K562 treated with DMSO at 1 percent for 12 hours (cell line): ENCODE results near the gene ZNF738. TPM values are rescaled to one million over a fixed set of nuclear protein-coding genes. Genes with fewer than 3 reads are reported as not detected.

Experiments used
- total RNA-seq: library from RNA; unstranded; fragments of 300-600 nt; gene quantifications from 2 replicates; pipeline ENCODE4 v1.2.3, GENCODE V29; 2022; ENCODE audit not compliant: insufficient read depth

Gene ZNF738
- total RNA-seq, result 5.7 and 9.2 TPM in 2 replicates

GRCh38 chr19:21358768-21359451 is at the start of gene ZNF738:
ZNF738 (plus strand) TSS chr19:21359000; CDS start chr19:21359141, 141 bp downstream.

GRCh38 chr19:21328885-21329605 is 29.8 kb upstream of the ZNF738 start, which contains the start of gene ZNF708:
ZNF708 (minus strand) TSS chr19:21329410; CDS start chr19:21329212, 198 bp downstream.

DNA sequence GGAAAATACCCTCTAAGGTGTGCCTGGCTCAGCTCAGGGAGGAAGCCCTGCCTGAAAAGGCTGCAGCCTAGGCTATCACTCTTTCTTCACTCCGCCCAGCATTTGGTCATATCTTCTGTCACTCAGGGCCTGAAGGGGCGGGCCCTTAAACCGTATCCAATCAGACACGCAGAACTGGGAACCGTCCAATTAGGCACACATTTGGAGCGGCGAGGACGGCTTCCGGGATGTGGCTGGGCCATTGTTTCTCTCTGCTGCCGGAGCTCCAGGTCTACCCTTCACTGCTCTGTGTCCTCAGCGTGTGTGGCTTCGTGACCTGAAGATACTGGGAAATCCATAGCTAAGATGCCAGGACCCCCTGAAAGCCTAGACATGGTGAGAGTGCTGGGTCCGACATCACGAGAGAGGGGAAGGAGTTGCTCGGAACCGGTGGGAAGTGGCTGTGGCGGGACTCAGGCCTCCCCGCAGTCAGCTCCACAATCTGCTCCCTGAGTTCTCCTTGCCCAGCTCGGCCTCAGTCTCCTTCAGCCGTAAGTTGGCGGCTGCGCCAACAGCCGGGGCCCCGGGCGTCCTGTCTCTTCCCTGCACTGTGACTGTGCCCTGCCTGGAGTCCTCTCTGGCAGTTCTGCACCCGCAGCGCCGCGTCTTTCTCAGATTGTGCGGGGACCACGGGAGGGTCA is 38.2 kb downstream of the ZNF738 start, which contains the start of gene ZNF493:
Gene ZNF493, plus strand, starts transcription at position 241 of the 680 bp plus-strand sequence. Its CDS starts 105 bp downstream, at position 346.

Other genes with a start within 250 kb of the ZNF738 start
- 3.2 and 9.5 TPM in 2 replicates for gene ZNF431, start 217.0 kb upstream of the ZNF738 start, total RNA-seq
- gene ZNF708, start 29.6 kb upstream of the ZNF738 start, total RNA-seq, result 1.1 and 7.2 TPM in 2 replicates
- gene ZNF493, start 38.1 kb downstream of the ZNF738 start, total RNA-seq, result 0.55 and 7.5 TPM in 2 replicates
- gene ZNF429, start 146.6 kb downstream of the ZNF738 start, total RNA-seq, result 7.2 and 14.0 TPM in 2 replicates